Measurements from ENCODE around the gene MTUS2. TPM values are rescaled to one million over a fixed set of nuclear protein-coding genes. Genes with fewer than 3 reads are reported as not detected.
"Not testable (repeated sequence)": the region's sequence is repeated elsewhere in the genome, so short reads cannot be mapped to it uniquely, and the experiment has no call there.

Gene MTUS2
- total and polyA plus RNA-seq, 2 experiments from 2014 or later, result 0.27 to 0.38 TPM

- Mint-ChIP-seq H3K4me1 (0 out of 3 replicates have a peak, but pooled peaks cover 3% of the 10 kb centered on the region), H3K4me3 (no peak overlapping the region), H3K9me3 (peaks cover 1% of the 10 kb centered on the region; the same call in 2 of the 3 replicates), H3K27me3 (ENCODE audit: insufficient read depth, low read depth, poor library complexity) (peaks cover 3% of the 10 kb centered on the region), H3K36me3 (ENCODE audit: low read depth) (no peaks in the 10 kb centered on the region), H3K27ac (no peak overlapping the region)
- Histone ChIP-seq H3K4me1 (ENCODE audit: insufficient read depth) (no peaks in the 10 kb centered on the region), H3K79me2 (replicated peaks; ENCODE audit: insufficient read depth) (no peaks in the 10 kb centered on the region), H3K4me2 (no peak overlapping the region), H2AFZ (no peak overlapping the region), H3K27me3 (ENCODE audit: insufficient read depth) (no peaks in the 10 kb centered on the region), H3F3A (replicated peaks; ENCODE audit: low read depth) (no peaks in the 10 kb centered on the region), H3K9me2 (ENCODE audit: insufficient read depth) (no peaks in the 10 kb centered on the region), H3K27ac (ENCODE audit: low read depth) (no peak overlapping the region), H3K4me3 (no peak overlapping the region), H3K36me3 (ENCODE audit: insufficient read depth) (no peaks in the 10 kb centered on the region), H4K20me1 (replicated peaks; ENCODE audit: insufficient read depth) (no peaks in the 10 kb centered on the region)
- DNase-seq (ENCODE audit: low spot score) (no peak), ATAC-seq (no peak)
- TF ChIP-seq POLR2AphosphoS5 (IDR thresholded peaks at IDR 0.05; ENCODE audit: low read depth) (no peak), JUNB (IDR thresholded peaks at IDR 0.05; ENCODE audit: unreplicated experiment) (no peak), ETS1 (IDR thresholded peaks at IDR 0.05) (no peak), EZH2 (IDR thresholded peaks at IDR 0.05; ENCODE audit: low read depth, unreplicated experiment) (no peak), CTCF (conservative IDR thresholded peaks at IDR 0.05; ENCODE audit: low read depth in 2 of 2) (no peak), NANOG (IDR thresholded peaks at IDR 0.05; ENCODE audit: borderline replicate concordance) (no peak), STAT1 (IDR thresholded peaks at IDR 0.05; ENCODE audit: unreplicated experiment) (no peak), ZNF331 (CRISPR knock-in tag; IDR thresholded peaks at IDR 0.05; ENCODE audit: low read depth) (no peak), CREB1 (CRISPR knock-in tag; IDR thresholded peaks at IDR 0.05; ENCODE audit: low read depth) (no peak), EZH2phosphoT487 (IDR thresholded peaks at IDR 0.05; ENCODE audit: unreplicated experiment) (no peak), ZNF114 (CRISPR knock-in tag; IDR thresholded peaks at IDR 0.05) (no peak), ZNF462 (CRISPR knock-in tag; IDR thresholded peaks at IDR 0.05) (no peak)
These were observed 164.7 kb downstream of the MTUS2 start for GRCh38 chr13:28984825-28985224.

- not testable (repeated sequence) for H2AFZ ChIP-seq; H4K20me1 ChIP-seq (replicated peaks; ENCODE audit: insufficient read depth); H3K36me3 ChIP-seq (ENCODE audit: insufficient read depth); H3K79me2 ChIP-seq (replicated peaks; ENCODE audit: insufficient read depth); H3K4me1 ChIP-seq (ENCODE audit: insufficient read depth); H3K27me3 Mint-ChIP-seq (ENCODE audit: insufficient read depth, low read depth, poor library complexity); H3K27me3 ChIP-seq (ENCODE audit: insufficient read depth); DNase-seq (ENCODE audit: low spot score); H3K4me3 Mint-ChIP-seq; H3F3A ChIP-seq (replicated peaks; ENCODE audit: low read depth); H3K4me1 Mint-ChIP-seq; H3K4me2 ChIP-seq; ATAC-seq; H3K4me3 ChIP-seq; H3K9me2 ChIP-seq (ENCODE audit: insufficient read depth); H3K27ac ChIP-seq (ENCODE audit: low read depth); H3K27ac Mint-ChIP-seq; H3K36me3 Mint-ChIP-seq (ENCODE audit: low read depth)
- H3K9me3 Mint-ChIP-seq, result peaks cover 11% of the 10 kb centered on the region
These were observed 170.2 kb downstream of the MTUS2 start for GRCh38 chr13:28990378-28990777.
